Vagina (tissue), 2 donors: ENCODE results near the gene MTMR2. TPM values are rescaled to one million over a fixed set of nuclear protein-coding genes. Genes with fewer than 3 reads are reported as not detected.
"Not testable (repeated sequence)": the region's sequence is repeated elsewhere in the genome, so short reads cannot be mapped to it uniquely, and the experiment has no call there.

Source experiments
- DNase-seq, 2 donors: peaks; one replicate each; pipeline ENCODE4 v3.0.0-alpha.2; 2017; ENCODE audit errors: extremely low spot score in 2 of 2
- H3K27ac ChIP-seq: fragments of 200-600 bp; sonication (generic); one replicate; pipeline ENCODE4 v1.5.1; 2019
- H3K27me3 ChIP-seq: fragments of 200-600 bp; sonication (generic); one replicate; pipeline ENCODE4 v1.5.1; 2019
- H3K36me3 ChIP-seq, 2 donors: fragments of 200-600 bp; sonication (generic); one replicate each; pipeline ENCODE4 v1.5.1; 2017 to 2019
- H3K4me1 ChIP-seq: fragments of 200-600 bp; sonication (generic); one replicate; pipeline ENCODE4 v1.5.1; 2019
- H3K4me3 ChIP-seq, 2 donors: fragments of 200-600 bp; sonication (generic); 1 replicate in 1 of 2; 2 replicates in 1 of 2; pipeline ENCODE4 v1.5.1; 2016 to 2019
- H3K9me3 ChIP-seq: fragments of 200-600 bp; sonication (generic); one replicate; pipeline ENCODE4 v1.5.1; 2019
- CTCF ChIP-seq, 3 experiments: fragments of 450-650 bp in 2 of 3; fragments of 200-600 bp in 1 of 3; sonication (generic) in 1 of 3; IDR thresholded peaks; one replicate each; pipeline ENCODE4 v1.5.1; 2017 to 2019; ENCODE audit warnings: antibody characterized with exemption in 3 of 3, mild to moderate bottlenecking in 2 of 3, moderate library complexity in 2 of 3
- POLR2A ChIP-seq, 2 donors: fragments of 450-650 bp; IDR thresholded peaks; one replicate each; pipeline ENCODE4 v1.6.1; 2017; ENCODE audit warnings: antibody characterized with exemption in 2 of 2, mild to moderate bottlenecking in 2 of 2, moderate library complexity in 2 of 2
- POLR2AphosphoS5 ChIP-seq, 2 donors: sonication (generic); formaldehyde crosslinking; IDR thresholded peaks; one replicate each; pipeline ENCODE4 v1.9.0; 2017; ENCODE audit warnings: antibody characterized with exemption in 2 of 2, mild to moderate bottlenecking in 2 of 2, low read depth in 1 of 2; ENCODE audit not compliant: insufficient read depth in 1 of 2
- intact Hi-C: fragments of 100-400 bp; cut with DNase I; formaldehyde crosslinking; loops from one replicate; pipeline ENCODE4 v1.15.1; 2023
- total RNA-seq: library from RNA; depleted of rRNA; stranded (reverse); fragments of >200 nt; gene quantifications from one replicate; pipeline ENCODE4 v1.2.3, GENCODE V29; 2016

MTMR2 gene
- total RNA-seq, 1 donor from 2014 or later: 18.2 TPM

GRCh38 chr11:95883381-95883780 is 40.5 kb downstream of the MTMR2 start:
- DNase-seq: no peak
- TF ChIP-seq CTCF (IDR thresholded peaks at IDR 0.05) (no peak), POLR2AphosphoS5 (IDR thresholded peaks at IDR 0.05; ENCODE audit: insufficient read depth in 1 of 2, low read depth in 1 of 2) (no peak), POLR2A (IDR thresholded peaks at IDR 0.05) (no peak)
- H3K27me3 ChIP-seq: no peaks in the 10 kb centered on the region
- no peak overlapping the region for H3K4me3 ChIP-seq
- intact Hi-C loops: no loop called here
- H3K36me3 ChIP-seq: no peaks in the 10 kb centered on the region
- no peaks in the 10 kb centered on the region for H3K9me3 ChIP-seq
- no peaks in the 10 kb centered on the region for H3K4me1 ChIP-seq
- no peak overlapping the region for H3K27ac ChIP-seq

GRCh38 chr11:95877291-95877690 is 46.6 kb downstream of the MTMR2 start:
- TF ChIP-seq POLR2AphosphoS5 (IDR thresholded peaks at IDR 0.05; ENCODE audit: insufficient read depth in 1 of 2, low read depth in 1 of 2): no peak
- TF ChIP-seq POLR2A (IDR thresholded peaks at IDR 0.05): no peak
- TF ChIP-seq CTCF (IDR thresholded peaks at IDR 0.05): no peak
- no peaks in the 10 kb centered on the region for H3K36me3 ChIP-seq
- H3K27ac ChIP-seq: no peak overlapping the region
- H3K9me3 ChIP-seq: no peaks in the 10 kb centered on the region
- intact Hi-C loops: no loop called here
- H3K4me3 ChIP-seq: no peak overlapping the region
- H3K4me1 ChIP-seq: no peaks in the 10 kb centered on the region
- H3K27me3 ChIP-seq: no peaks in the 10 kb centered on the region
- DNase-seq: no peak

GRCh38 chr11:95870877-95871276 is 53.0 kb downstream of the MTMR2 start:
- H3K27ac ChIP-seq, H3K4me3 ChIP-seq, H3K4me1 ChIP-seq, H3K9me3 ChIP-seq, DNase-seq, intact Hi-C loops, H3K27me3 ChIP-seq, H3K36me3 ChIP-seq: not testable (repeated sequence)

- Histone ChIP-seq H3K4me3 (no peak overlapping the region), H3K27ac (no peak overlapping the region), H3K4me1 (no peaks in the 10 kb centered on the region), H3K9me3 (no peaks in the 10 kb centered on the region), H3K27me3 (no peaks in the 10 kb centered on the region), H3K36me3 (peaks cover 0 to 13% of the 10 kb centered on the region in 2 donors)
- TF ChIP-seq POLR2A (IDR thresholded peaks at IDR 0.05) (no peak), POLR2AphosphoS5 (IDR thresholded peaks at IDR 0.05; ENCODE audit: insufficient read depth in 1 of 2, low read depth in 1 of 2) (no peak), CTCF (IDR thresholded peaks at IDR 0.05) (no peak)
- intact Hi-C loops: no loop called here
- DNase-seq: no peak
Measured at GRCh38 chr11:95867105-95867504, 56.8 kb downstream of the MTMR2 start.

GRCh38 chr11:95863486-95864140 is 60.3 kb downstream of the MTMR2 start:
- DNase-seq: no peak
- no peak overlapping the region for H3K27ac ChIP-seq
- H3K27me3 ChIP-seq: no peaks in the 10 kb centered on the region
- H3K36me3 ChIP-seq: peaks cover 0 to 18% of the 10 kb centered on the region in 2 donors
- intact Hi-C loops: no loop called here
- H3K4me1 ChIP-seq: no peaks in the 10 kb centered on the region
- TF ChIP-seq POLR2AphosphoS5 (IDR thresholded peaks at IDR 0.05; ENCODE audit: insufficient read depth in 1 of 2, low read depth in 1 of 2) (no peak), POLR2A (IDR thresholded peaks at IDR 0.05) (no peak), CTCF (IDR thresholded peaks at IDR 0.05) (no peak)
- H3K4me3 ChIP-seq: no peak overlapping the region
- H3K9me3 ChIP-seq: no peaks in the 10 kb centered on the region

GRCh38 chr11:95860024-95860423 is 63.9 kb downstream of the MTMR2 start:
- intact Hi-C loops, H3K27me3 ChIP-seq, H3K9me3 ChIP-seq, DNase-seq, H3K4me1 ChIP-seq, H3K4me3 ChIP-seq, H3K27ac ChIP-seq: not testable (repeated sequence)
- H3K36me3 ChIP-seq: peaks cover 0 to 18% of the 10 kb centered on the region in 2 donors

GRCh38 chr11:95854362-95854761 is 69.5 kb downstream of the MTMR2 start:
- H3K36me3 ChIP-seq: not testable (repeated sequence)

More at GRCh38 chr11:95854362-95854761, 69.5 kb downstream of the MTMR2 start:
- H3K4me3 ChIP-seq, H3K27me3 ChIP-seq, H3K4me1 ChIP-seq, H3K27ac ChIP-seq, H3K9me3 ChIP-seq, DNase-seq: not testable (repeated sequence)
- intact Hi-C loops: loop anchor here (10.0 kb wide), 1 partner anchor 490 kb away; the partner anchor contains the start of gene MAML2
